ENCODE measurements around the gene SLC17A5.
A peak's percentile ranks its signal among the peaks of the same experiment; 100 is the strongest.
"Not testable (repeated sequence)": the region's sequence is repeated elsewhere in the genome, so short reads cannot be mapped to it uniquely, and the experiment has no call there.

Gene SLC17A5

GRCh38 chr6:73665686-73666319 is 12.0 kb upstream of the SLC17A5 start:
- no peak for DNase-seq (ENCODE audit: low read depth, low spot score)

- no peak for DNase-seq (ENCODE audit: low read depth, low spot score)
These were observed 10.9 kb upstream of the SLC17A5 start for GRCh38 chr6:73664701-73665100.

- DNase-seq (ENCODE audit: low read depth, low spot score): no peak
These were observed 3.4 kb upstream of the SLC17A5 start for GRCh38 chr6:73657201-73657600.

GRCh38 chr6:73656531-73657145 is 2.8 kb upstream of the SLC17A5 start:
- no peak for DNase-seq (ENCODE audit: low read depth, low spot score)

- no peak for DNase-seq (ENCODE audit: low read depth, low spot score)
These were observed 1.6 kb upstream of the SLC17A5 start for GRCh38 chr6:73655341-73655917.

- peak; percentile 17 for DNase-seq (ENCODE audit: low read depth, low spot score)
These were observed 888 bp downstream of the SLC17A5 start for GRCh38 chr6:73652637-73653570.

GRCh38 chr6:73649783-73650182 is 4.0 kb downstream of the SLC17A5 start:
- no peak for DNase-seq (ENCODE audit: low read depth, low spot score)

GRCh38 chr6:73648166-73648565 is 5.6 kb downstream of the SLC17A5 start:
- DNase-seq (ENCODE audit: low read depth, low spot score): no peak

- DNase-seq (ENCODE audit: low read depth, low spot score): no peak
These were observed 8.7 kb downstream of the SLC17A5 start for GRCh38 chr6:73644941-73645591.

- no peak for DNase-seq (ENCODE audit: low read depth, low spot score)
These were observed 9.8 kb downstream of the SLC17A5 start for GRCh38 chr6:73644030-73644429.

- DNase-seq (ENCODE audit: low read depth, low spot score): no peak
These were observed 11.3 kb downstream of the SLC17A5 start for GRCh38 chr6:73642530-73642929.

GRCh38 chr6:73640179-73640750 is 13.5 kb downstream of the SLC17A5 start:
- no peak for DNase-seq (ENCODE audit: low read depth, low spot score)

GRCh38 chr6:73639040-73639439 is 14.8 kb downstream of the SLC17A5 start:
- no peak for DNase-seq (ENCODE audit: low read depth, low spot score)

GRCh38 chr6:73637404-73637803 is 16.4 kb downstream of the SLC17A5 start:
- DNase-seq (ENCODE audit: low read depth, low spot score): no peak

GRCh38 chr6:73636048-73636447 is 17.7 kb downstream of the SLC17A5 start:
- DNase-seq (ENCODE audit: low read depth, low spot score): no peak

- no peak for DNase-seq (ENCODE audit: low read depth, low spot score)
These were observed 21.4 kb downstream of the SLC17A5 start for GRCh38 chr6:73632346-73632745.

- DNase-seq (ENCODE audit: low read depth, low spot score): no peak
These were observed 21.9 kb downstream of the SLC17A5 start for GRCh38 chr6:73631849-73632248.

- no peak for DNase-seq (ENCODE audit: low read depth, low spot score)
These were observed 23.4 kb downstream of the SLC17A5 start for GRCh38 chr6:73630401-73630800.

GRCh38 chr6:73624896-73625295 is 28.9 kb downstream of the SLC17A5 start:
- no peak for DNase-seq (ENCODE audit: low read depth, low spot score)

GRCh38 chr6:73623480-73623879 is 30.3 kb downstream of the SLC17A5 start:
- not testable (repeated sequence) for DNase-seq (ENCODE audit: low read depth, low spot score)

GRCh38 chr6:73618082-73618481 is 35.7 kb downstream of the SLC17A5 start:
- DNase-seq (ENCODE audit: low read depth, low spot score): not testable (repeated sequence)

Measured in activated naive CD8-positive, alpha-beta T cell treated with anti-CD3 and anti-CD28 coated beads, Interleukin-2, amount 50 U/mL, for 16 hours (primary cell).